Activated CD8-positive, alpha-beta T cell treated with anti-CD3 and anti-CD28 coated beads, Interleukin-2, amount 10 ng/mL, durations not matched to agents 7 days and 5 days (primary cell): ENCODE data around the gene FBXL7. TPM values are rescaled to one million over a fixed set of nuclear protein-coding genes. Genes with fewer than 3 reads are reported as not detected.

Experiments used
- ATAC-seq: fragments of 150-1000 bp; cut with Tn5 transposase; one replicate; pipeline ENCODE4 v1.10.0; 2021; ENCODE audit warnings: moderate library complexity
- CTCF ChIA-PET: fragments of 350-600 bp; sonication (Branson Sonifier 250); formaldehyde crosslinking; loops from one replicate; lab custom pipeline; 2021; ENCODE audit warnings: antibody characterized with exemption; lab: Charles Lee
- POLR2A ChIA-PET: fragments of 350-600 bp; sonication (Branson Sonifier 250); formaldehyde crosslinking; loops from one replicate; lab custom pipeline; 2021; ENCODE audit warnings: antibody characterized with exemption; lab: Charles Lee
- DNase-seq: peaks from one replicate; pipeline ENCODE4 v3.0.0-alpha.2; 2020
- H3K27ac Mint-ChIP-seq: one replicate; pipeline ENCODE4 v1.8.0; 2021; ENCODE audit warnings: mild to moderate bottlenecking, mixed read lengths
- H3K27me3 Mint-ChIP-seq: one replicate; pipeline ENCODE4 v1.8.0; 2021; ENCODE audit warnings: low read depth, mixed read lengths
- H3K36me3 Mint-ChIP-seq: one replicate; pipeline ENCODE4 v1.8.0; 2021; ENCODE audit warnings: low read depth, mixed read lengths
- H3K4me1 Mint-ChIP-seq: one replicate; pipeline ENCODE4 v1.8.0; 2021; ENCODE audit warnings: low read depth, mixed read lengths
- H3K4me3 Mint-ChIP-seq: one replicate; pipeline ENCODE4 v1.8.0; 2021; ENCODE audit warnings: mild to moderate bottlenecking, mixed read lengths
- H3K9me3 Mint-ChIP-seq: one replicate; pipeline ENCODE4 v1.8.0; 2022; ENCODE audit warnings: mixed read lengths; ENCODE audit not compliant: insufficient read depth
- total RNA-seq, 2 experiments: library from RNA; stranded (reverse); gene quantifications; one replicate each; pipeline ENCODE4 v1.2.3, GENCODE V29; 2021

Gene FBXL7
- total RNA-seq, 2 experiments from 2014 or later, result not detected

DNA sequence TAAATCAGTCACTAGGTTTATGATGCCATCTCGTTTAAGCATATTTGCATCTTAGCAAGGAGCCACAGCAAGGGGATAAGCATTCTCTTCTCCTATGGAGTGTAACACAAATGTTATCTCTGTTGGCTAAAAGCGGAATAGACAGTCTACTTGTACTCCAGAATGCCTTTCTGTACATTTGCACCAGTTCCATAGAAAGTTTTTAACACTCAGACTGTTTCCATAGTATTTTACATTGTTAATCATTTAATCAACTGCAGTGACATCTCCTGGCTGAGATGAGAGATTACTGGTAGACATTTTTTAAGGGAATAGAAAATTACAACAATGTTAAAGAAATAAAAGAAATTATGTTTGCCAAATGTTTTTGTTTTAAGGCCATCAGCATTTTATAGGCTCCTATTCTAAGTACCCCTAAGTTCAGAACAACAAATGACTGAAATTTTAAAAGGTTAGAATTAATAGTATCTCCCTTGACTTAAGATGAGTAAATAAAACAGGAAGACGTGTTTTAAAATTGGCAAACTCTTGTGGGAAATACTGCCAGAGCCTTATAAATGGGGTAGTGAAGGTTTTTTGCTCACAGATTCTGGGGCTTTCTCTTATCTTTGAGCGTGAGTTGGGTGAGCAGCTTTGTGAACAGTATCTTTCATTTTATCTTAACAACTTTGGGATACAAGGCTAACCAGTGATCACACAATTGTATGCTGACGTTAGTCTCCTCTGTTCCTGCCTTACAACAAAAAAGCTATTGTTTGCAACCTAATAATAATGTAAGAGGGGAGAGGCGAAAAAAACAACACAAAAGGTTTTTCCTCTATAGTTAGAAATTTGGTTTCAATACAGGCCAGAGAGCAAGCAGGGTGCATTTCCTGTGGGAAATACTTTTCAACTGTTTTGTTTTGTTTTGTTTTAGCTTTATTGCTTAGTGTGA, 294.3 kb downstream of the FBXL7 start:
- CTCF ChIA-PET, result no interaction called here
- POLR2A ChIA-PET, result no interaction called here
- no peak overlapping the region for H3K4me3 Mint-ChIP-seq
- no peaks in the 10 kb centered on the region for H3K27me3 Mint-ChIP-seq
- no peaks in the 10 kb centered on the region for H3K36me3 Mint-ChIP-seq
- ATAC-seq (no peak), DNase-seq (no peak)
- H3K4me1 Mint-ChIP-seq, result no peaks in the 10 kb centered on the region
- H3K27ac Mint-ChIP-seq, result no peak overlapping the region
- H3K9me3 Mint-ChIP-seq, result no peaks in the 10 kb centered on the region

DNA sequence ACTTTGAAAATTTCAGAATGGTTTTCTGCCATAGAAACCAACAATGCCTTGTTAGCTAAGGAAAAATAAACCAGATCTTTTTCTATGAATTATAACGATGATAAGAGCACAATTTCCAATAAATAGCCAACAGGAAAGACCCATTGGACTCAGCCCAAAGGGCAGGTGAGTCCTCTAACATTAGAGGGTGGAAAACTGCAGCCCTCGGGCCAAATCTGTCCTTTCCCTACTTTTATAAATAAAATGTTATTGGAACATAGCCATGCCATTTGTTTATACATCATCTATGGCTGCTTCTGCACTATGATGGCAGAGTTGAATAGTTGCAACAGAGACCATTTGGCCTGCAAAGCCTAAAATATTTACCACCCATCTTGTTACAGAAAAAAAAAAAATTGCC, 296.1 kb downstream of the FBXL7 start:
- POLR2A ChIA-PET, result no interaction called here
- H3K4me3 Mint-ChIP-seq, result no peak overlapping the region

DNA sequence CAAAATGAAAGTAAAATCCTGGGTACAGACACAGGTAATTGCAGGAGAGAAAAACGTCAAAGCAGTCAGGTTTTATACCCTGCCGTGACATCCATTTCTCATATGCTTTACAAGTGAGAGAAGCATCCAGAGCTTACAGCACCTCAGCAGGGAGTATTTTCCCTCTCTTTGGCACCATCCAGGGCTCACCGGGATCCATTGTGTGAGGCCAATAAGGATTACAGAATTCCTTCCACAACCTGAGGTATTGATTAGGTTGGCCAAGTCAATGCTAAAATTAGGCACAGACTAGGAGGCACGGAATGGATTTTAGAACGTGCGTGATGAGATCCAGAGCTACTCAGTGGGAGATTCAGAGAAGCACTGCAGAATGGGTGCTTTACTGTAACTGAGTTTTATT, 296.6 kb downstream of the FBXL7 start:
- no peaks in the 10 kb centered on the region for H3K36me3 Mint-ChIP-seq
- no peak for DNase-seq
- H3K4me3 Mint-ChIP-seq, result no peak overlapping the region
- ChIA-PET POLR2A (no interaction called here), CTCF (no interaction called here)
- H3K4me1 Mint-ChIP-seq, result no peaks in the 10 kb centered on the region
- no peaks in the 10 kb centered on the region for H3K9me3 Mint-ChIP-seq
- no peaks in the 10 kb centered on the region for H3K27me3 Mint-ChIP-seq
- no peak overlapping the region for H3K27ac Mint-ChIP-seq
- ATAC-seq, result no peak

More for the DNA sequence above, 296.1 kb downstream of the FBXL7 start:
- no peak overlapping the region for H3K27ac Mint-ChIP-seq
- no peaks in the 10 kb centered on the region for H3K9me3 Mint-ChIP-seq
- no peak for DNase-seq
- CTCF ChIA-PET, result no interaction called here
- ATAC-seq, result no peak
- H3K27me3 Mint-ChIP-seq, result no peaks in the 10 kb centered on the region
- H3K36me3 Mint-ChIP-seq, result no peaks in the 10 kb centered on the region
- H3K4me1 Mint-ChIP-seq, result no peaks in the 10 kb centered on the region

DNA sequence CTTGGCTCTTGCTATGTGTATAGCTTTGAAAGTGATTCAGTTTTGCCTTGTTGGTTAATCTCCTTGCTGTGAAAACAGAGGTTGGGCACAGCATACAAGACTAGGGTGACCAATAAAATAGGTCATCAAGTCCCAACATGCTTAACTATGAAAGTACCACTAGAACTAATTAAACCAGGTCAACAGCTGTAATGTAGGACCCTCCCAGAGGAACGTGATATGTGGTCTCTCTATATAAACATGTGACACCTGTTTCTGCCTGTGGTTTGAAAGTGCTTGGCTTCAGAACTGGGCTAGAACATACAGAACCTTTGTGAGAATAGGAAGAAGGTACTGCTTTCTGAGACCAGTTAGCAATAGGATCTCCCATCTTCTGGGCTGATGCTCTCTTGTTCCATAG, 297.1 kb downstream of the FBXL7 start:
- H3K27ac Mint-ChIP-seq, result no peak overlapping the region
- ChIA-PET POLR2A (no interaction called here), CTCF (no interaction called here)
- no peaks in the 10 kb centered on the region for H3K9me3 Mint-ChIP-seq
- no peak overlapping the region for H3K4me3 Mint-ChIP-seq
- H3K4me1 Mint-ChIP-seq, result no peaks in the 10 kb centered on the region
- ATAC-seq (no peak), DNase-seq (no peak)
- no peaks in the 10 kb centered on the region for H3K36me3 Mint-ChIP-seq
- no peaks in the 10 kb centered on the region for H3K27me3 Mint-ChIP-seq

DNA sequence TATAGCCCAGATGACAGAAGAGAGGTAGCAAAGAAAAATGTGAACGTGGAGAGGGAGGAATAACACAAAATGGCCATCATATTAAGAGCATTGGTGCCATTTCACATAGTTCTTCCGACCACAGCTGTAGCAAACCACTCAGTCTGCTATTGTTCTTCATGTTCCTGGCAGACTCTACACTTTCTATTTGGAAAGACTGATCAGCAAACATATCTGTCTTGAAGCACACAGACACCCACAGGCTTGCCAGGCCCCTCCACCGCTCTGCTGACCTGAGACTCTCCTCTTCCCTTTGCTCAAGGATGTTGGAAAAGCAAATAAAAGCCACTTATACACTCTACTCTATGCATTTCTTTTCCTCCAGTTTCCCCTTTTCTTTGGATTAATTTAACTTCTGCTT, 298.0 kb downstream of the FBXL7 start:
- ChIA-PET CTCF (no interaction called here), POLR2A (no interaction called here)
- DNase-seq (no peak), ATAC-seq (no peak)
- Mint-ChIP-seq H3K9me3 (peaks cover under 1% of the 10 kb centered on the region), H3K4me1 (no peaks in the 10 kb centered on the region), H3K36me3 (no peaks in the 10 kb centered on the region), H3K4me3 (no peak overlapping the region), H3K27ac (no peak overlapping the region), H3K27me3 (no peaks in the 10 kb centered on the region)

DNA sequence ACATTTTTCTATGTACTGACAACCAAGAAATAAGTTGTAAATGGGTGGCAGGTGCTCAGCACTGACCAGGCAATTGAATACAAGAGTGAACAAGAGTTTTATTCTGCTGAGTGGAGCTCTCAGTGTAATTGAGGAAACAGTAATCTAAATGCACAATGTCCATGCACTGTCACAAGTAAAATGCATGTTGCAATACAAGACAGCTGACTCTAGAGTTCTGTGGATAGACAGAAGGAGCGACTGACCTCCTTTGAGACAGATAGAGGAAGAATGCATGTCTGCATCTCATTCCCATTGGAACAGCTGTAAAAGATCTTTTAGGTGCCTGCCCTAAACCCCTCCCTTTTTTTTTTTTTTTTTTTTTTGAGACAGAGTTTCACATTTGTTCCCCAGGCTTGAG, 299.0 kb downstream of the FBXL7 start:
- Mint-ChIP-seq H3K4me3 (no peak overlapping the region), H3K27ac (no peak overlapping the region), H3K4me1 (no peaks in the 10 kb centered on the region), H3K27me3 (no peaks in the 10 kb centered on the region), H3K9me3 (peaks cover 10% of the 10 kb centered on the region), H3K36me3 (no peaks in the 10 kb centered on the region)
- CTCF ChIA-PET, result no interaction called here
- no peak for DNase-seq
- POLR2A ChIA-PET, result no interaction called here
- no peak for ATAC-seq

DNA sequence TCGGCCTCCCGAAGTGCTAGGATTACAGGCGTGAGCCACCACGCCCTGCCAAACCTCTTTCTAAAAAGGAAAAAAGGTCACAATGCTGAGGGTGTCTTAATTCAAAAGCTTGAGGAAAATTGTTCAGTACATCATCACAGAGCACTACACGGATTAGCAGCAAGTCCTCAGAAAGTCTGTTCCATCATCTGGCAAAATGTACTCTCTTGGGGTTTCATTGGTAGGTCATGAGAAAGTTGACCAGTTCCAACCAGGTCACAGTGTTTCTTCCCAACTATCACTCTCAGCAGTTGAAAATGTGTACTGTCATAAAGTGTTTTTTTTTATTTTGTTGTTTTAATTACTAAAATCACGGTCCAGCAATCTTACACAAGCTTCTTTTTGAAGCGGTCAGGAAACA, 299.6 kb downstream of the FBXL7 start:
- DNase-seq, result no peak
- ATAC-seq, result no peak
- no peak overlapping the region for H3K4me3 Mint-ChIP-seq
- ChIA-PET POLR2A (no interaction called here), CTCF (no interaction called here)
- H3K4me1 Mint-ChIP-seq, result no peaks in the 10 kb centered on the region
- H3K9me3 Mint-ChIP-seq, result peaks cover 11% of the 10 kb centered on the region
- no peaks in the 10 kb centered on the region for H3K27me3 Mint-ChIP-seq
- H3K36me3 Mint-ChIP-seq, result no peaks in the 10 kb centered on the region
- no peak overlapping the region for H3K27ac Mint-ChIP-seq

DNA sequence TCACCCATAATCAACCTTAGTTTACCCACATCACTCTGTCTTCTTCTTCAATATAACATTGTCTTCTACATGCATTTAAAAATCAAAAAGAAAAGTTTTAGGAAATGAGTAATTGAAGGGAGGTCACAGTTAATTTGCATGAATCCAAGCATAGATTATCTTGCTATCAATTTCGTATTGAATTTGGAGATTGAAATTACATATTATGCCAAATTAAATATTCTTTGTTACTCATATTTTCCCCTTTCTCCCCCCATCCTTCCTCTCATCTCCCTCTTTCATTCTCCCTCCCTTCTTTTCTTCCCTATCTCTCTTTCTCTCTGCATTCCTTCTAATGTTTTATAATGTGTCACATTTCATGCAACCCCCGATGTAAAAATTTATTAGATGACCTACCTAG, 303.3 kb downstream of the FBXL7 start:
- POLR2A ChIA-PET, result no interaction called here
- H3K4me3 Mint-ChIP-seq, result no peak overlapping the region
- H3K36me3 Mint-ChIP-seq, result no peaks in the 10 kb centered on the region
- CTCF ChIA-PET, result no interaction called here
- no peak overlapping the region for H3K27ac Mint-ChIP-seq
- H3K9me3 Mint-ChIP-seq, result peaks cover 16% of the 10 kb centered on the region
- H3K4me1 Mint-ChIP-seq, result no peaks in the 10 kb centered on the region
- DNase-seq (no peak), ATAC-seq (no peak)
- no peaks in the 10 kb centered on the region for H3K27me3 Mint-ChIP-seq

DNA sequence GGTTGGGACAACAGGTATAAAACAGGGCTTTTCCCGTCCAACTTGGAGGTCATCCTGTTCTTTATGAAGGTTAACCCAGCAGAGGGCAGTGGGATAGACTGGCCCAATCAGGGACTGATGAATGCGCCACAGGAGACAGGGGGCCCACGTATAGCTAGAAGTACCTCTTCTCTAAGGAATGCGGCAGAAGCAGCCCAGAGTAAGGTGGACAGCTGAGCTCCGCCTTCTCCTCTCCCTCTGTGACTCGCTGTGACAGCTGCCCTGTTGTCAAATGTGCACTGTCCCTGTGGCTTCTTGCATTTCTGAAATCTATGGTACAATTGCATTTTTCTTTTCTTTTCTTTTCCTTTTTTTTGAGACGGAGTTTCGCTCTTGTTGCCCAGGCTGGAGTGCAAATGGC, 306.6 kb downstream of the FBXL7 start:
- Mint-ChIP-seq H3K4me1 (no peaks in the 10 kb centered on the region), H3K36me3 (no peaks in the 10 kb centered on the region), H3K4me3 (no peak overlapping the region), H3K9me3 (peaks cover 20% of the 10 kb centered on the region), H3K27ac (no peak overlapping the region), H3K27me3 (no peaks in the 10 kb centered on the region)
- ChIA-PET CTCF (no interaction called here), POLR2A (no interaction called here)
- DNase-seq, result no peak
- ATAC-seq, result no peak

DNA sequence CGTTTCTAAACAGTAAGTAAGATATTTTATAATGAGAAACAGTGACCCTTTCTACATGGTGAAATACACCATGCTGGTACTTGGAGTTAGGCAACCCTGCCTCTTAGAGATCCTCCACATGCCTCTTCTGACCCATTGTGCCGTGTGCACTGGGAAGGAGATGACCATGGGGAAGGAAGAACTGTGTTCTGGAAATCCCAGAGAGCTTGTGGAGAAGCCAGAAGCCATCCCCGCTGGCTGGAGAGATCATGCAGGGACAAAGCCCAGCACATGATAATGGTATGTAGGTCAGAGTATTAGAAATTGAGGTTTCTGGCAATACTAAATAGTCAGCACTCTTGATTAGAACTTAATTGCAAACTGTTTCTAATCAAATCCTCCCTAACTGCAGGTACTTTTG, 307.3 kb downstream of the FBXL7 start:
- H3K36me3 Mint-ChIP-seq, result no peaks in the 10 kb centered on the region
- no peak overlapping the region for H3K4me3 Mint-ChIP-seq
- H3K27me3 Mint-ChIP-seq, result no peaks in the 10 kb centered on the region
- peaks cover 20% of the 10 kb centered on the region for H3K9me3 Mint-ChIP-seq
- DNase-seq (no peak), ATAC-seq (no peak)
- H3K27ac Mint-ChIP-seq, result no peak overlapping the region
- CTCF ChIA-PET, result no interaction called here
- H3K4me1 Mint-ChIP-seq, result no peaks in the 10 kb centered on the region
- POLR2A ChIA-PET, result no interaction called here

DNA sequence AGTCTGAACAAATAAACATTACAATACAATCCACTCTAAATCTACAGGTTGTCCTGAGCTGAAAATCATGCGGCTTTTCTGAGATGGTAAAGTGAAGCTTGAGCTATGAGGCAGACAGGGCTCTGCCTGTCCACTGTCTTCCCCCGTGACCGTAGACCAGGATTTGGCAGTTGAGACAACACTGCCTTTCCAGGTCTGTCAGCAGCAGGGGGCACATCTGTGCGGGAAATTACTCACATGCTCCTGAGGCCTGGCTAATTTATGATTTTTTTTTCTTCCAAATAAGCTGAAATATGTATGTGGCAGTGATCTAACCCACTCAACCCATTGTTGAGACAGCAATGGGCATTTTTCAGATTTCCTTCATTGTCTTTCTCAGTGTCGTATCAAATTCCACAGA, 307.9 kb downstream of the FBXL7 start:
- ATAC-seq (no peak), DNase-seq (no peak)
- ChIA-PET POLR2A (no interaction called here), CTCF (no interaction called here)
- Mint-ChIP-seq H3K27me3 (no peaks in the 10 kb centered on the region), H3K36me3 (no peaks in the 10 kb centered on the region), H3K9me3 (peaks cover 23% of the 10 kb centered on the region), H3K4me1 (no peaks in the 10 kb centered on the region), H3K27ac (no peak overlapping the region), H3K4me3 (no peak overlapping the region)

DNA sequence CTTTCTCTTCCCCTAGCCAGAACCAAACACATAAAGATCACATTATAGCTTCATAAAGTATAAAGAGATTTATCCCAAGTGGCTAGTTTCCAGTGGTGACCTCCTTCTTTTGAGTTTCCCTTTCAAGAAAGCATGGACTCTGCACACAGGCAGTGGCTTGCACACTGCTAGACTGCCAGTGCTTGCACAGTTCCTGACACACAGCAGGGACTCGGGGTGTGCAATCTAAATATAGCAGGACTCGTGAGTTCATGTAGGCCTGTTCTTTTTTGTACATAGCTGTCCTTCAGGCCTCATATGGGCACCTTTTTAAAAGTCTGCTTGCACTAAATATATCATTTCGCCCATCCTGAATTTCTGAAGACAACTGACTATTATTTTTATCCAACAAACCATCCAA, 308.6 kb downstream of the FBXL7 start:
- Mint-ChIP-seq H3K36me3 (no peaks in the 10 kb centered on the region), H3K27me3 (no peaks in the 10 kb centered on the region), H3K4me3 (no peak overlapping the region), H3K27ac (no peak overlapping the region), H3K4me1 (no peaks in the 10 kb centered on the region), H3K9me3 (peaks cover 18% of the 10 kb centered on the region)
- DNase-seq (no peak), ATAC-seq (no peak)
- ChIA-PET CTCF (no interaction called here), POLR2A (no interaction called here)

DNA sequence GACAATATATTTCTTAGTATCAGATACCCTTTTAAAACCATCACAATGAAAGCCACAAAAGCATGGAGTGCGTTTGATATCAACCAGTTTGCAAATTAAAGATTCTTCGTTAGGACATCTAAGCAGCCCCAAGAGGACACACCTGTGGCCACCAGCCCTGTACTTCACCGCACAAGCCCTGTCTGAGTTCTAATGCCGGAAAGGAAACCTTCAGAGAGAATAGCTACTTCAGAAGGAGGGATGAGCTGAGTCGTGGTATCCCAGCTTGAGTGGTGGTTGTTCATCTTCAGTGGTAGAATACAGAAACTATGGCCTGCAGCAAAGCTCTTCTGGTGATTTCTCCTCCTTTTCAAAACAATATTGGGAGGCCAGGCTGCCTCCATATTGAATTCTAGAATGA, 319.6 kb downstream of the FBXL7 start:
- ATAC-seq (no peak), DNase-seq (no peak)
- no peaks in the 10 kb centered on the region for H3K27me3 Mint-ChIP-seq

More for the DNA sequence above, 319.6 kb downstream of the FBXL7 start:
- Mint-ChIP-seq H3K9me3 (peaks cover 8% of the 10 kb centered on the region), H3K36me3 (no peaks in the 10 kb centered on the region), H3K4me1 (no peaks in the 10 kb centered on the region), H3K4me3 (no peak overlapping the region), H3K27ac (no peak overlapping the region)
- ChIA-PET POLR2A (no interaction called here), CTCF (no interaction called here)
